ENCODE results near the gene USP15.

USP15 gene

GRCh38 chr12:62305778-62306177, 45.6 kb downstream of the USP15 start:
- Histone ChIP-seq H3K4me1 (ENCODE audit: control insufficient read depth, insufficient read depth, low read length) (no peaks in the 10 kb centered on the region), H3K4me3 (ENCODE audit: low read length) (no peak overlapping the region), H3K9ac (ENCODE audit: low read depth, low read length) (no peak overlapping the region), H3K36me3 (ENCODE audit: insufficient read depth, low read length) (peaks cover 25% of the 10 kb centered on the region), H3K27me3 (ENCODE audit: control insufficient read depth, insufficient read depth, low read length) (no peaks in the 10 kb centered on the region), H3K4me2 (ENCODE audit: low read length) (no peak overlapping the region), H3K9me3 (replicated peaks; ENCODE audit: low read length) (peaks cover 3% of the 10 kb centered on the region)

- no peaks in the 10 kb centered on the region for H3K4me1 ChIP-seq (ENCODE audit: control insufficient read depth, insufficient read depth, low read length)
- H3K36me3 ChIP-seq (ENCODE audit: insufficient read depth, low read length), result peaks cover 25% of the 10 kb centered on the region
- no peak overlapping the region for H3K4me2 ChIP-seq (ENCODE audit: low read length)
- H3K27me3 ChIP-seq (ENCODE audit: control insufficient read depth, insufficient read depth, low read length), result no peaks in the 10 kb centered on the region
- no peak overlapping the region for H3K9ac ChIP-seq (ENCODE audit: low read depth, low read length)
- no peak overlapping the region for H3K4me3 ChIP-seq (ENCODE audit: low read length)
- H3K9me3 ChIP-seq (replicated peaks; ENCODE audit: low read length), result peaks cover 3% of the 10 kb centered on the region
Observed at GRCh38 chr12:62306569-62307530, 46.6 kb downstream of the USP15 start.

GRCh38 chr12:62308201-62308600, 48.0 kb downstream of the USP15 start:
- Histone ChIP-seq H3K4me3 (ENCODE audit: low read length) (no peak overlapping the region), H3K4me2 (ENCODE audit: low read length) (no peak overlapping the region), H3K4me1 (ENCODE audit: control insufficient read depth, insufficient read depth, low read length) (no peaks in the 10 kb centered on the region), H3K9me3 (replicated peaks; ENCODE audit: low read length) (peaks cover 3% of the 10 kb centered on the region), H3K27me3 (ENCODE audit: control insufficient read depth, insufficient read depth, low read length) (no peaks in the 10 kb centered on the region), H3K9ac (ENCODE audit: low read depth, low read length) (no peak overlapping the region), H3K36me3 (ENCODE audit: insufficient read depth, low read length) (peaks cover 25% of the 10 kb centered on the region)

GRCh38 chr12:62313727-62314380, 53.6 kb downstream of the USP15 start:
- H3K4me3 ChIP-seq (ENCODE audit: low read length), result no peak overlapping the region
- H3K9me3 ChIP-seq (replicated peaks; ENCODE audit: low read length), result no peaks in the 10 kb centered on the region
- no peak overlapping the region for H3K4me2 ChIP-seq (ENCODE audit: low read length)
- H3K4me1 ChIP-seq (ENCODE audit: control insufficient read depth, insufficient read depth, low read length), result no peaks in the 10 kb centered on the region
- H3K27me3 ChIP-seq (ENCODE audit: control insufficient read depth, insufficient read depth, low read length), result no peaks in the 10 kb centered on the region
- H3K36me3 ChIP-seq (ENCODE audit: insufficient read depth, low read length), result peaks cover 9% of the 10 kb centered on the region
- H3K9ac ChIP-seq (ENCODE audit: low read depth, low read length), result no peak overlapping the region

DNA sequence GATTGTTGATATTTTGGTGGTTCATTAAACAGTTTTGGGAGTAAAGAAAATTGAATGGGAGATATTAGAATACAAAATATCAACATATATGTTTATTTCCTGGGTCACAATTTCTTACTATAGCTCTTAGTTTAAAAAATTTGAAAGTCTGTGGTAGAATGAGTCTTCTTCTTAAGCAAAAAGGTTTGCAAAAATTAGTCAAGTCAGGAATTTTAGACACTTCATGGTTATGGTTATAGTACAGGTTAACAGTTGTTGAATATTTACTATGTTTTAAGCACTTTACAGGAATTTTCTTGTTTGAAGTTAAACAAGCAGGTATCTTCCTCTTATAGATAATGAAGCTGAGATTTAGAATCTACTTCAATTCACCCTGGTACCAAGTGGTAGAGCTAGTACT, 56.8 kb downstream of the USP15 start:
- no peak overlapping the region for H3K4me3 ChIP-seq (ENCODE audit: low read length)
- peaks cover 19% of the 10 kb centered on the region for H3K36me3 ChIP-seq (ENCODE audit: insufficient read depth, low read length)
- no peaks in the 10 kb centered on the region for H3K4me1 ChIP-seq (ENCODE audit: control insufficient read depth, insufficient read depth, low read length)
- H3K27me3 ChIP-seq (ENCODE audit: control insufficient read depth, insufficient read depth, low read length), result no peaks in the 10 kb centered on the region
- H3K9ac ChIP-seq (ENCODE audit: low read depth, low read length), result no peak overlapping the region
- no peaks in the 10 kb centered on the region for H3K9me3 ChIP-seq (replicated peaks; ENCODE audit: low read length)
- H3K4me2 ChIP-seq (ENCODE audit: low read length), result no peak overlapping the region

DNA sequence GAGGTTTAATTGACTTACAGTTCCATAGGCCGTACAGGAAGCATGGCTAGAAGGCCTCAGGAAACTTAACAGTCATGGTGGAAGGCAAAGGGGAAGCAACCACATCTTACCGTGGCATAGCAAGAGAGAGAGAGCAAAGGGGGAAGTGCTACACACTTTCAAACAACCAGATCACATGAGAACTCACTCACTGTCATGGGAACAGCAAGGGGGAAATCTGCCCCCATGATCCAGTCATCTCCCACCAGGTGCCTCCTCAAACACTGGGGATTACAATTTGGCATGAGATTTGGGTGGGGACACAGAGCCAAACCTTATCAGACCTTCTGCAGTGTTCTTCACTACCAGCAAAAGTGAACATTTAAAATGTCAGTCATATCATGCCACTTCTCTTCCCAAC, 58.9 kb downstream of the USP15 start:
- Histone ChIP-seq H3K4me1 (ENCODE audit: control insufficient read depth, insufficient read depth, low read length) (no peaks in the 10 kb centered on the region), H3K9ac (ENCODE audit: low read depth, low read length) (no peak overlapping the region), H3K4me3 (ENCODE audit: low read length) (no peak overlapping the region), H3K27me3 (ENCODE audit: control insufficient read depth, insufficient read depth, low read length) (no peaks in the 10 kb centered on the region), H3K36me3 (ENCODE audit: insufficient read depth, low read length) (peaks cover 29% of the 10 kb centered on the region), H3K4me2 (ENCODE audit: low read length) (no peak overlapping the region), H3K9me3 (replicated peaks; ENCODE audit: low read length) (no peaks in the 10 kb centered on the region)

- H3K4me1 ChIP-seq (ENCODE audit: control insufficient read depth, insufficient read depth, low read length), result no peaks in the 10 kb centered on the region
- no peak overlapping the region for H3K9ac ChIP-seq (ENCODE audit: low read depth, low read length)
- no peak overlapping the region for H3K4me3 ChIP-seq (ENCODE audit: low read length)
- H3K27me3 ChIP-seq (ENCODE audit: control insufficient read depth, insufficient read depth, low read length), result no peaks in the 10 kb centered on the region
- no peaks in the 10 kb centered on the region for H3K9me3 ChIP-seq (replicated peaks; ENCODE audit: low read length)
- H3K36me3 ChIP-seq (ENCODE audit: insufficient read depth, low read length), result peaks cover 29% of the 10 kb centered on the region
- H3K4me2 ChIP-seq (ENCODE audit: low read length), result no peak overlapping the region
Observed at GRCh38 chr12:62320054-62320453, 59.9 kb downstream of the USP15 start.

DNA sequence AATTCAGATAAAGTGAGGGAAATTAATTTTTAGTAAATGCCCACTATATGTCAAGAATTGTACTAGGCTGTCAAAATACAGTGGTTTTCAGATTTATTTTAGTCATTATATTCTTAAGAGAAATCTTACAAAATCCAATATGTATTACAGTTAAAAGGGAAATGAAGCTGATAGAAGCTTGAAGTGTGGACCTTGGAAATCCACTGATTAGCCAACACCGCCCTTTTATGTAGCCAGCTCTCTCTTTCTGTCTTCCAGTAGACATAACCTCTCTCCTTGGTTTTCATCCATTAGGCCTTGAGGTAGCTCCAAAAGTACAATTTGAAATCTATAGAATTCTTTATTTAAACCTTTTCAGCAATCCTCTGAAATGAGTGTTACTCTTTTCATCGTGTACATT, 63.2 kb downstream of the USP15 start:
- no peak overlapping the region for H3K4me2 ChIP-seq (ENCODE audit: low read length)
- H3K9ac ChIP-seq (ENCODE audit: low read depth, low read length), result no peak overlapping the region
- H3K9me3 ChIP-seq (replicated peaks; ENCODE audit: low read length), result no peaks in the 10 kb centered on the region
- H3K27me3 ChIP-seq (ENCODE audit: control insufficient read depth, insufficient read depth, low read length), result no peaks in the 10 kb centered on the region
- peaks cover 25% of the 10 kb centered on the region for H3K36me3 ChIP-seq (ENCODE audit: insufficient read depth, low read length)
- H3K4me1 ChIP-seq (ENCODE audit: control insufficient read depth, insufficient read depth, low read length), result no peaks in the 10 kb centered on the region
- no peak overlapping the region for H3K4me3 ChIP-seq (ENCODE audit: low read length)

DNA sequence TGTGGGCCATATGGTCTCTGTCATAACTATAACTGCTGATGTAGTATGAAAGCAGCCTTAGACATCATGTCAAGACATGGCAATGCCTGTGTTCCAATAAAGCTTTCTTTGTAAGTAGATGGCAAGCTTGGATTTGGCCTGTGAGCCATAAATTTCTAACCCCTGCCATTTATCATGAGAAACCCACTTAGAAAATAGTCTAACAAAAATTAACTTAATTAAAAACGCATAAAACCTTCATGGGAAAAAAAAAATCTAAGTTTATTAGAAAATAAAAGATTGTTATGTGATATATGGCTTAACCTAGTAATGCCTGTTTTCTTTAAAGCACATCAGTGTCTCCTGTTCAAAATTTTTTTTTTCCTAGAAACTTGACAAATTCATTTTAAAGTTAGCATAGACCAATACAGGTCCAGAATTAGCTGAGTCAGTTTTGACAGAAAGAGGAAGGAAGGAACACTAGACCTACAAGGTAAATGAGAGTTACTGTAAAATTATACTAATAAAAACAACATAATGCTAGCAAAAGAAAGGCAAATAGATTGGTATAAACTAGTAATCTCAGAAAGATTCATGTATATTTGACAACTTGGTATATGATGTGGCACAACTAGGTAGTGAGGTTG, 68.2 kb downstream of the USP15 start:
- Histone ChIP-seq H3K36me3 (ENCODE audit: insufficient read depth, low read length) (no peaks in the 10 kb centered on the region), H3K4me2 (ENCODE audit: low read length) (no peak overlapping the region), H3K9ac (ENCODE audit: low read depth, low read length) (no peak overlapping the region), H3K9me3 (replicated peaks; ENCODE audit: low read length) (no peaks in the 10 kb centered on the region), H3K4me1 (ENCODE audit: control insufficient read depth, insufficient read depth, low read length) (peaks cover 16% of the 10 kb centered on the region), H3K27me3 (ENCODE audit: control insufficient read depth, insufficient read depth, low read length) (no peaks in the 10 kb centered on the region), H3K4me3 (ENCODE audit: low read length) (no peak overlapping the region)

DNA sequence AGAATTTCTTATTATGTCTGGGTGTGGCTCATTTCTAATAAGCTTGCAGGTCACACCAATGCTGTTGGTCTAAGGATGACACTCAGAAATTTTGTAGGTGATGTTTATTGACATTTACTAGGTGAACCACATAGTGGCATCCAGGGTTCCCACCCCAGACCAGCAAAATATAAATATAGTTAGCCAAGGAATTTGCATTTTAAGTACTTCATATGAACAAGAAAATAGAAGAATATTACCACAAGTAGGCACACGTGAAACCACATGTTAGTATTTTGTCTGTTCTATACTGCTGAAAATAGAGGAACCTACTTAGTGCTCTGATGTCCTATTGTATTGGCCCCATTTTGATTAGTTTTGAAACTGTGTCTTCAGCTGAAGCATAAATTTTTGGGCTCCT, 71.1 kb downstream of the USP15 start:
- no peaks in the 10 kb centered on the region for H3K36me3 ChIP-seq (ENCODE audit: insufficient read depth, low read length)
- no peaks in the 10 kb centered on the region for H3K27me3 ChIP-seq (ENCODE audit: control insufficient read depth, insufficient read depth, low read length)
- no peak overlapping the region for H3K9ac ChIP-seq (ENCODE audit: low read depth, low read length)
- H3K4me3 ChIP-seq (ENCODE audit: low read length), result no peak overlapping the region
- H3K4me2 ChIP-seq (ENCODE audit: low read length), result no peak overlapping the region
- peaks cover 16% of the 10 kb centered on the region for H3K4me1 ChIP-seq (ENCODE audit: control insufficient read depth, insufficient read depth, low read length)
- H3K9me3 ChIP-seq (replicated peaks; ENCODE audit: low read length), result no peaks in the 10 kb centered on the region

DNA sequence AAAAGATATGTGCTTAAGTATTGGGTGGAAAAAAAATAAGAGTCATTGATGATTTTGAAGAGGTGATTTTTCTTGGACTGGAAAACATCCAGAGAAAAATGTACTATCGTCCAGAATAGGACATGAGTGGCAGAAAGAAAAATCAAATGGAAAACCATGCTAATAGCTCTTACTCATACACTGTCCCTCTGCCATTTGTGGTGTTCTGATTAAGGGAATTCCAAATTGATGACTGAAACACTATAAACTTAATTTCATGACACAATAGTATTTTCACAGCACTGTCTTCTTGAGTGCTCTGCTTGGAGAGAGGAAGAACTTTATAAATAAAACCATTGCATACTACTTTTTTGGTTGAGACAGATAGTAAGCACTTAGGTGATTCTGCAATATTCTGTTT, 72.4 kb downstream of the USP15 start:
- H3K36me3 ChIP-seq (ENCODE audit: insufficient read depth, low read length), result no peaks in the 10 kb centered on the region

More for the DNA sequence above, 72.4 kb downstream of the USP15 start:
- Histone ChIP-seq H3K27me3 (ENCODE audit: control insufficient read depth, insufficient read depth, low read length) (no peaks in the 10 kb centered on the region), H3K9me3 (replicated peaks; ENCODE audit: low read length) (no peaks in the 10 kb centered on the region), H3K4me1 (ENCODE audit: control insufficient read depth, insufficient read depth, low read length) (peaks cover 16% of the 10 kb centered on the region), H3K4me3 (ENCODE audit: low read length) (no peak overlapping the region), H3K4me2 (ENCODE audit: low read length) (peak overlapping the region; percentile 11), H3K9ac (ENCODE audit: low read depth, low read length) (no peak overlapping the region)
